Liver (tissue), 9 donors: ENCODE data around the gene GPR156. TPM values are rescaled to one million over a fixed set of nuclear protein-coding genes. Genes with fewer than 3 reads are reported as not detected.

ENCODE experiments used
- DNase-seq: peaks from one replicate; pipeline ENCODE4 v3.0.0-alpha.2; 2017; ENCODE audit warnings: low spot score
- H3K27ac ChIP-seq, 2 donors: one replicate each; pipeline ENCODE4 v1.7.0; 2013; ENCODE audit warnings: inconsistent platforms in 2 of 2, low read length in 2 of 2, control low read depth in 1 of 2, low read depth in 1 of 2, mild to moderate bottlenecking in 1 of 2
- H3K27me3 ChIP-seq, 4 donors: one replicate each; pipeline versions ENCODE4 v1.6.1 to v1.7.0; 2013; ENCODE audit warnings: low read length in 3 of 4, inconsistent platforms in 1 of 4, mild to moderate bottlenecking in 1 of 4, moderate library complexity in 1 of 4; ENCODE audit not compliant: control insufficient read depth in 4 of 4, insufficient read depth in 4 of 4
- H3K36me3 ChIP-seq, 4 donors: one replicate each; pipeline versions ENCODE4 v1.6.1 to v1.7.0; 2013; ENCODE audit warnings: low read length in 3 of 4, mild to moderate bottlenecking in 3 of 4, low read depth in 1 of 4, moderate library complexity in 1 of 4; ENCODE audit not compliant: control insufficient read depth in 4 of 4, insufficient read depth in 3 of 4
- H3K4me1 ChIP-seq, 4 donors: one replicate each; pipeline versions ENCODE4 v1.6.1 to v1.7.0; 2013; ENCODE audit warnings: low read length in 3 of 4, mild to moderate bottlenecking in 3 of 4, moderate library complexity in 1 of 4; ENCODE audit not compliant: control insufficient read depth in 4 of 4, insufficient read depth in 4 of 4
- H3K4me3 ChIP-seq, 3 donors: one replicate each; pipeline versions ENCODE4 v1.6.1 to v1.7.0; 2013; ENCODE audit warnings: low read length in 3 of 3, control low read depth in 1 of 3, low read depth in 1 of 3, mild to moderate bottlenecking in 1 of 3
- H3K9ac ChIP-seq, 2 donors: one replicate each; pipeline ENCODE4 v1.7.0; 2013; ENCODE audit warnings: low read length in 2 of 2, mild to moderate bottlenecking in 2 of 2, moderate library complexity in 2 of 2, control low read depth in 1 of 2, low read depth in 1 of 2
- H3K9me3 ChIP-seq, 4 donors: one replicate each; pipeline versions ENCODE4 v1.6.1 to v1.7.0; 2013; ENCODE audit warnings: low read length in 3 of 4; ENCODE audit not compliant: control insufficient read depth in 4 of 4
- EGR1 ChIP-seq, 2 donors: IDR thresholded peaks; 2 replicates each; pipeline ENCODE4 v1.6.1; 2016 to 2018; ENCODE audit warnings: antibody characterized with exemption in 2 of 2, low read depth in 2 of 2
- FOXA1 ChIP-seq: IDR thresholded peaks from 2 replicates; pipeline ENCODE4 v1.6.1; 2016; ENCODE audit warnings: antibody characterized with exemption
- FOXA2 ChIP-seq: IDR thresholded peaks from 2 replicates; pipeline ENCODE4 v1.6.1; 2016; ENCODE audit warnings: antibody characterized with exemption
- GABPA ChIP-seq, 2 donors: IDR thresholded peaks in 1 of 2; conservative IDR thresholded peaks in 1 of 2; 2 replicates each; pipeline ENCODE4 v1.6.1; 2016; ENCODE audit warnings: antibody characterized with exemption in 2 of 2, mild to moderate bottlenecking in 1 of 2, moderate library complexity in 1 of 2
- HNF4A ChIP-seq, 2 donors: conservative IDR thresholded peaks; 2 replicates each; pipeline ENCODE4 v1.6.1; 2016; ENCODE audit warnings: antibody characterized with exemption in 2 of 2, mild to moderate bottlenecking in 2 of 2
- HNF4G ChIP-seq: IDR thresholded peaks from 2 replicates; pipeline ENCODE4 v1.6.1; 2016; ENCODE audit warnings: antibody characterized with exemption
- JUND ChIP-seq, 2 donors: IDR thresholded peaks; 2 replicates each; pipeline ENCODE4 v1.6.1; 2016; ENCODE audit warnings: antibody characterized with exemption in 2 of 2
- NR2F2 ChIP-seq: IDR thresholded peaks from 2 replicates; pipeline ENCODE4 v1.6.1; 2016; ENCODE audit warnings: antibody characterized with exemption
- RAD21 ChIP-seq, 2 donors: IDR thresholded peaks; 2 replicates each; pipeline ENCODE4 v1.6.1; 2016; ENCODE audit warnings: antibody characterized with exemption in 2 of 2, mild to moderate bottlenecking in 2 of 2
- REST ChIP-seq: IDR thresholded peaks from 2 replicates; pipeline ENCODE4 v1.6.1; 2016; ENCODE audit warnings: antibody characterized with exemption, mild to moderate bottlenecking
- RXRA ChIP-seq, 2 donors: IDR thresholded peaks; 2 replicates each; pipeline ENCODE4 v1.6.1; 2017 to 2018; ENCODE audit warnings: antibody characterized with exemption in 2 of 2, mild to moderate bottlenecking in 1 of 2
- SP1 ChIP-seq: IDR thresholded peaks from 2 replicates; pipeline ENCODE4 v1.6.1; 2018; ENCODE audit warnings: antibody characterized with exemption, mild to moderate bottlenecking
- TAF1 ChIP-seq: conservative IDR thresholded peaks from 2 replicates; pipeline ENCODE4 v1.6.1; 2016; ENCODE audit warnings: antibody characterized with exemption, mild to moderate bottlenecking
- YY1 ChIP-seq: IDR thresholded peaks from 2 replicates; pipeline ENCODE4 v1.6.1; 2016; ENCODE audit warnings: antibody characterized with exemption, mild to moderate bottlenecking
- WGBS: extraction: QIAGEN DNeasy Blood & Tissue Kit; methylation state at CpG from one replicate; pipeline ENCODE4 v1.1.7; 2013; 5-methylcytosine and 5-hydroxymethylcytosine counted together
- polyA plus RNA-seq, 2 donors: library from polyadenylated mRNA; stranded (reverse) in 1 of 2; unstranded in 1 of 2; fragments of 200-250 nt in 1 of 2; fragments of >200 nt in 1 of 2; fragmentation: Nextera tagmentation in 1 of 2; extraction: Ambion mirVana in 1 of 2; gene quantifications; one replicate each; pipeline versions ENCODE4 v1.2.1 to v1.2.3, GENCODE V29; 2013 to 2015
- total RNA-seq, 2 donors: library from RNA; depleted of rRNA; stranded (reverse); fragments of >200 nt; gene quantifications; one replicate each; pipeline ENCODE4 v1.2.3, GENCODE V29; 2014
- TF ChIP-seq, protein P1 (sequence below): IDR thresholded peaks from 2 replicates; pipeline ENCODE4 v1.6.1; 2016; ENCODE audit warnings: antibody characterized with exemption
- TF ChIP-seq, protein P2 (sequence below): IDR thresholded peaks from 2 replicates; pipeline ENCODE4 v1.6.1; 2016; ENCODE audit warnings: antibody characterized with exemption
- donor health status: healthy.
- donor health status: healthy.
- donor health status: healthy.
- donor health status: healthy.
- donor health status: healthy.

GPR156 gene
- total and polyA plus RNA-seq, 4 donors = 0.02 to 0.17 (median 0.09) TPM; not detected in 1

DNA sequence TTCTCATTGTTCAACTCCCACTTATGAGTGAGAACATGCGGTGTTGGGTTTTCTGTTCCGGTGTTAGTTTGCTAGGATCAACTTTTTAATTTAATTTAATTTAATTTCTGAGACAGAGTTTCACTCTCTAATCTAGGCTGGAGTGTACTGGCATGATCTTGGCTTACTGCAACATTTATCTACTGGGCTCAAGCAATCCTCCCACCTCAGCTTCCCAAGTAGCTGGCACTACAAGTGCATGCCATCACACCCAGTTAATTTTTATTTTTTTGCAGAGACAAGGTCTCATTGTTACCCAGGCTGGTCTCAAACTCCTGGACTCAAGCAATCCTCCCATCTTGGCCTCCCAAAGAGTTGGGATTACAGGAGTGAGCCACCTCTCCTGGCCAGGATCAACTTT lies 82.7 kb downstream of the GPR156 start:
- H3K27me3 ChIP-seq = no peaks in the 10 kb centered on the region
- peak overlapping the region in 1 of 2 donors; percentile 18 for H3K27ac ChIP-seq
- H3K4me1 ChIP-seq = peaks cover 11 to 23% (median 14%) of the 10 kb centered on the region in 4 donors
- no peaks in the 10 kb centered on the region for H3K9me3 ChIP-seq
- H3K9ac ChIP-seq = peak overlapping the region in 1 of 2 donors; percentile 29
- no peak for DNase-seq
- no peak overlapping the region for H3K4me3 ChIP-seq
- TF ChIP-seq, protein P1, sequence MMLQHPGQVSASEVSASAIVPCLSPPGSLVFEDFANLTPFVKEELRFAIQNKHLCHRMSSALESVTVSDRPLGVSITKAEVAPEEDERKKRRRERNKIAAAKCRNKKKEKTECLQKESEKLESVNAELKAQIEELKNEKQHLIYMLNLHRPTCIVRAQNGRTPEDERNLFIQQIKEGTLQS = no peak
- TF ChIP-seq YY1 = no peak
- TF ChIP-seq HNF4G = no peak
- TF ChIP-seq RAD21 (IDR thresholded peaks at IDR 0.05) = no peak
- TF ChIP-seq EGR1 (IDR thresholded peaks at IDR 0.05; ENCODE audit: low read depth in 2 of 2) = no peak
- TF ChIP-seq NR2F2 = no peak
- TF ChIP-seq TAF1 = no peak
- no peak for TF ChIP-seq REST
- TF ChIP-seq FOXA1 = no peak
- 98% methylated on average over 2 of the region's 2 CpGs for WGBS
- H3K36me3 ChIP-seq = no peaks in the 10 kb centered on the region

- Histone ChIP-seq H3K27ac (no peak overlapping the region), H3K27me3 (no peaks in the 10 kb centered on the region), H3K36me3 (no peaks in the 10 kb centered on the region), H3K4me1 (peaks cover 11 to 23% (median 14%) of the 10 kb centered on the region in 4 donors), H3K9ac (no peak overlapping the region), H3K9me3 (no peaks in the 10 kb centered on the region), H3K4me3 (no peak overlapping the region)
- 94% methylated on average over 6 of the region's 6 CpGs for WGBS
- DNase-seq = no peak
- TF ChIP-seq FOXA2 (no peak), HNF4G (no peak), RAD21 (IDR thresholded peaks at IDR 0.05) (no peak), RXRA (IDR thresholded peaks at IDR 0.05) (no peak), REST (no peak), HNF4A (conservative IDR thresholded peaks at IDR 0.05) (no peak), NR2F2 (no peak), EGR1 (IDR thresholded peaks at IDR 0.05; ENCODE audit: low read depth in 2 of 2) (no peak), FOXA1 (no peak), SP1 (no peak), GABPA (IDR thresholded peaks at IDR 0.05 in 1 of 2, conservative IDR thresholded peaks at IDR 0.05 in 1 of 2) (no peak), JUND (IDR thresholded peaks at IDR 0.05) (no peak), TAF1 (no peak)
- TF ChIP-seq, protein P2, sequence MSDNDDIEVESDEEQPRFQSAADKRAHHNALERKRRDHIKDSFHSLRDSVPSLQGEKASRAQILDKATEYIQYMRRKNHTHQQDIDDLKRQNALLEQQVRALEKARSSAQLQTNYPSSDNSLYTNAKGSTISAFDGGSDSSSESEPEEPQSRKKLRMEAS = no peak
Measured at GRCh38 chr3:120200493-120201235, 84.4 kb downstream of the GPR156 start.
